ENCODE data around the gene CAMTA1.

GRCh38 chr1:7679873-7680206, 894.6 kb downstream of the CAMTA1 start:
- TF ChIP-seq POLR2AphosphoS5 (IDR thresholded peaks at IDR 0.05) (no peak), CTCF (IDR thresholded peaks at IDR 0.05; ENCODE audit: poor library complexity, severe bottlenecking) (no peak), EZH2 (IDR thresholded peaks at IDR 0.05; ENCODE audit: borderline replicate concordance, insufficient read depth, low read length, poor library complexity, severe bottlenecking) (no peak)

Measured in neural cell (in vitro differentiated cells).